DMS53 treated with DMSO at 0.1 percent for 48 hours (cell line): ENCODE data around the gene INCA1.
"Not testable (repeated sequence)": the region's sequence is repeated elsewhere in the genome, so short reads cannot be mapped to it uniquely, and the experiment has no call there.

ENCODE experiments used
- DNase-seq: peaks from one replicate; lab custom pipeline; 2025; ENCODE audit not compliant: unreplicated experiment; lab: John Stamatoyannopoulos, UW

The INCA1 gene, protein sequence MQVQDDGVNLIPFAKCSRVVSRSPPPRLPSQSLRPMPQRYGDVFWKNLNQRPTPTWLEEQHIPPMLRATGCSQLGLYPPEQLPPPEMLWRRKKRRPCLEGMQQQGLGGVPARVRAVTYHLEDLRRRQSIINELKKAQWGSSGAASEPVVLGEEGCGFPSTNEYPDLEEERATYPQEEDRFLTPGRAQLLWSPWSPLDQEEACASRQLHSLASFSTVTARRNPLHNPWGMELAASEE

DNA sequence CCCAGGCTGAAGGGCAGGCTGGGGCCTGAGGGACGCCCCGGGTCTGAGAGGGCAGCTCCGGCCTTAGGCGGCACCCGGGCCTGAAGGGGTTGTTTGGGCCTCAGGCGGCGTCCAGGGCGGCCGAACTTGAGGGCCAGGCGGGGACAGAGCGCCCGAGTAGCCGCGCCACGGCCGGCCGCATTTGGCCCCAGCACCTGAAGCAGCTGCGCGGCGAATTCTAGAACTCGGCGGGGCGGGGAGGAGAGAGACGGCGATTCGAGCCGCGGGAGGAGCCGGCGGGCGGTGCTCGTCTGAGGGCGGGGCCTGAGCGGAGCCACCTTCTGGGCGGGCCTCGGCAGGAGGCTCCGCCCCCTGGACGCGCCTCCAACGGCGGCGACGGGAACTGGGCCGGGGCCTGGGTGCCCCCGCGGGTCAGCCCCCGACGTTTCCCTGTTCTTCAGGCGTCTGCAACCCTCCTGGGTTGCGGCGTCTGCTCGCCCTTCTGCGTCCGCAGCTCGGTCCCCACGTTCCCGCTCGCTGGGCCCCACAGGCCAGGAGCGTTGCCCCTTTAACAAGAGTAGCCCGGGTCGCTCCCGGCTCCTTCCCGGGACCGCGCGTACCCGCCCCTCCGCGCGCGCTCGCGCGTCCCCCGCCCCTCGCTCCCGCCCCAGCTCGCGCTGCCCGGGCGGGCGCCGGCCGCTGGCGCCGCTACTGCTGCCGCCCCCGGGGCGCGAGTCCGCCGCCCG, at the start of gene INCA1, which contains the start of gene KIF1C:
Gene INCA1 (minus strand): TSS at position 221 of the 725 bp plus-strand sequence. CDS start 3,085 bp downstream, outside the sequence.
Gene KIF1C (plus strand): TSS at position 649 of the 725 bp plus-strand sequence. CDS start 2,297 bp downstream, outside the sequence.
- DNase-seq = peak; percentile 49

GRCh38 chr17:5045496-5045895, 48.2 kb upstream of the INCA1 start:
- no peak for DNase-seq

DNA sequence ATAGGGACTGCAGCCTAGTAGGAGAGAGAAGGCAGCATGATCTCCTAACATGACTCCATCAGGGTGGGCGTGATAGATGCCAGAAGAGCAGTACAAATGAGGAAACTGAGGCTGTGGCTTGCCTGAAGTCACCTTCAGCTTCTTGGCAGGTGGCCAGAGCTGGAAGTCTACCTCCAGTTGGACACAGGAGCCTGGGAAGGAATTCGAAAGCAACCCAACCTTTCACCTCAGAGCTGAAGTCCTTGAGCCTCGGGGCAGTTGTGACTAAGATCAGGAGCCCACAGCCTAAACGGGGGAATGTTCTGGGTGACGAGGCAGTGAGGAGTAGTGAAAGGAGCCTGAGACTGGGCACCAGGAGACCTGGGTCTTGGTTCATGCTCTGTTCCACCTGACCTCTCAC, 47.3 kb upstream of the INCA1 start:
- no peak for DNase-seq

GRCh38 chr17:5043524-5043923, 46.2 kb upstream of the INCA1 start:
- DNase-seq = no peak

GRCh38 chr17:5042157-5043022, 45.1 kb upstream of the INCA1 start:
- DNase-seq = no peak

DNA sequence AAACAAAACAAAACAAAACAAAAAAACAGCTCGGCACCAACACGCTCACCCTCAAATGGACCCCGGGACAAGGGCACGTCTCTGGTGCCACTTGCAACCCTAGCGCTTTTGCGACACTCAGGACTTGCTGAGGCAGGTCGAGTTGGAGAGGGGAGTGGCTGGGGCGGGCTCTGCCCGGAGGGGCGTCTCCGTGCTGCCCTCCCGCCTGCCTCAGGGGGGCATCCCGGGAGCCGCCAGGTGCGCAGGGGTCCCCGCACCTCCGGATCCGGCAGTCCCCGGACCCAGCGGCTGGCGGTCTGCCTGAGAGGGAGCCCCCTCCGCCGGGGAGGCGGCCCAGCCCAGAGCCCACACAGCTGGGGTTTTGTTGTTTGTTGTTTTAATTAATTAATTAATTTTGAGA, 38.0 kb upstream of the INCA1 start, which contains the start of gene SLC52A1:
Gene SLC52A1 (minus strand): TSS at position 112 of the 400 bp plus-strand sequence. CDS start 820 bp downstream, outside the sequence.
- no peak for DNase-seq

- DNase-seq = no peak
These were observed 37.3 kb upstream of the INCA1 start for GRCh38 chr17:5034651-5035050.

DNA sequence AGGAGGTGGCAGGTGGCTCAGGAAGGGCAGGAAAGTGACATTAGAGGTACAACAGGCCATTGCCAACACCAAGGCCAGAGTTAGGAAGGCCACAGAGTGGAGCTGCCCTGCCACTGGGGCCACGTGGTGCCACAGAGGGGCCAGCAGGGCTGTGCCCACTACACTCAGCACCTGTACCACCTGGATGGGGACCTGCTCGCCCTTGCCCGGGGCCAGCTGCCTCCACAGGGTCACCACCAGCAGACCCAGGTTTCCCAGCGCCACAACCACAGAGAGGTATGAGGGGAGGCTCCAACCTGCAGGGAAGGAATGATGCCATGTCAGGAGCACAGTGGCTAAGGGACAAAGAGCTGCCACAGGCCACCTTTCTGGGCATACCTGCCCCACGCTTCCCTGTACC, 36.7 kb upstream of the INCA1 start:
- DNase-seq = no peak

DNA sequence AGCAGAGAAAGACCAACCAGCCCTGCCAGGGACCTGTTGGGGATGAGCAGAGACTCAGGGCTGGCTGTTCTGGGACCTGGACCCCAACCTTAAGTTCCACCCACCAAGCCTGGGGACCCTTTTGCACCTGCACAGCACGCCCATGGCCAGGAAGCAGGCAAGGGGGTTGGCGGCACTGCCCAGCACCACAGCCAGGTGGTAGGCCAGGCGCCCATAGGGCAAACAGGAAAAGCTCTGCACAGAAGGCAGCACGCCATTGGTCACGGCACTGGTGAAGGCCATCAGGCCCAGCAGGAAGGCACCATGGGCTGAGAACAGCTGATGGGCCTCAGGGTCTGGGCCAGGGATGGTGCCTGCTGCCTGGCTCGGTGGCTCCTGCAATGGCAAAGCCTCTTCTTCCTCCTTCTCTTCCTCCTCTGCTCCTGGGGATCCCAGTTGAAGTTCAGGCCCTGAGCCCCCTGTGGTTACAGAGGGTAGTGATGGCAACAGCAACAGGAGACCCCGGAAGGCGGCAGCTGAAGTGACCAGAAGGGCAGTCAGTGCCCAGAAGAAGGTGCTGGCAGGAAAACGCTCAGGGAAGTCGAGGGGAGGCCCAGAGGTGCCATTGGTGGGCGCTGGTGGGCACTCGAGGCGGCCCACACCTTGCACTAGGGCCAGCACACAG, 36.2 kb upstream of the INCA1 start:
- DNase-seq = no peak

DNA sequence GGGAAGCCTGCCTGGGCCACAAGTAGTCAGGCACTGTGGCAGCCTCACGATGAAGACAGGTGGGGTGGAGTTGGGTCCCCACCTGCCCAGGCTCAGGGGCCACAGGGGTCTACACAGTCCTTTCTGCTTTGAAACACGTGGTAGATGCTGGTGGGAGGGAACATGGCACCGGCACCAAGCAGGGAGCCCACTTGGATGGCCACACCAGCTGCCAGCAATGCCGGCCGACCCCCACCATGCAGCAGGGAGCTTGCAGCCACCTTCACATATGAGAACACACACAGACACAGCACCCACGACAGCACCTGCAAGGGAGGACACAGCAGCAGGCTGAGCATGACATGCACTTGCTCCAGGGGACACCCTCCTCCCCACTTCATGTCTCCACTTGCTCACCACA, 35.5 kb upstream of the INCA1 start:
- no peak for DNase-seq

GRCh38 chr17:5031365-5032082, 34.2 kb upstream of the INCA1 start:
- DNase-seq = peak; percentile 23

- not testable (repeated sequence) for DNase-seq
These were observed 32.8 kb upstream of the INCA1 start for GRCh38 chr17:5030168-5030567.

DNA sequence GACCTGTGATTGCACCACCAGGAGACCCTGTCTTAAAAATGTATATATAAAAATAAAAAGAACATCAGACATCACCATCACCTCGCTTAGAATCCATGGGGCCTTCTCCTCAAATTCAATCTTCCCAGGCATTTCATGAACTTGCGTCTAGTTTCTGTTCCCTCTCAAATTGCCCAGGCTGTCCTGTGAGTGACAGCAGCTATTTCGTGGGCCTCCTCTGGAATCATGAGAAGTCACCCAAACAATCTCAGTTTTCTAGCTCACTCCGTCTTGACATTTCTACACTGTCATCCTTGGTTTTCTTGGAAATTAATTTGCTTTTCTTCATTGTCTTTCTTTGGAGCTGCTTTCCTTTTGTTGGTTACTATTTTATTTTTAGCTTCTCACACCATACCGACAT, 30.6 kb upstream of the INCA1 start:
- no peak for DNase-seq

GRCh38 chr17:5027299-5027698, 30.0 kb upstream of the INCA1 start:
- no peak for DNase-seq

- no peak for DNase-seq
These were observed 27.3 kb upstream of the INCA1 start for GRCh38 chr17:5024604-5025003.

GRCh38 chr17:5023588-5024147, 26.3 kb upstream of the INCA1 start:
- no peak for DNase-seq

DNA sequence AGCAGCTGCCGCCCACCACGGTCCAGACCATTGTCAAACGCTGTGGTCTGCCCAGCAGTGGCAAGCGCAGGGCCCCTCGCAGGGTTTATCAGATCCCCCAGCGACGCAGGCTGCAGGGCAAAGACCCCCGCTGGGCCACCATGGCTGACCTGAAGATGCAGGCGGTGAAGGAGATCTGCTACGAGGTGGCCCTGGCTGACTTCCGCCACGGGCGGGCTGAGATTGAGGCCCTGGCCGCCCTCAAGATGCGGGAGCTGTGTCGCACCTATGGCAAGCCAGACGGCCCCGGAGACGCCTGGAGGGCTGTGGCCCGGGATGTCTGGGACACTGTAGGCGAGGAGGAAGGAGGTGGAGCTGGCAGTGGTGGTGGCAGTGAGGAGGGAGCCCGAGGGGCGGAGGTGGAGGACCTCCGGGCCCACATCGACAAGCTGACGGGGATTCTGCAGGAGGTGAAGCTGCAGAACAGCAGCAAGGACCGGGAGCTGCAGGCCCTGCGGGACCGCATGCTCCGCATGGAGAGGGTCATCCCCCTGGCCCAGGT, 24.9 kb upstream of the INCA1 start:
- no peak for DNase-seq

DNA sequence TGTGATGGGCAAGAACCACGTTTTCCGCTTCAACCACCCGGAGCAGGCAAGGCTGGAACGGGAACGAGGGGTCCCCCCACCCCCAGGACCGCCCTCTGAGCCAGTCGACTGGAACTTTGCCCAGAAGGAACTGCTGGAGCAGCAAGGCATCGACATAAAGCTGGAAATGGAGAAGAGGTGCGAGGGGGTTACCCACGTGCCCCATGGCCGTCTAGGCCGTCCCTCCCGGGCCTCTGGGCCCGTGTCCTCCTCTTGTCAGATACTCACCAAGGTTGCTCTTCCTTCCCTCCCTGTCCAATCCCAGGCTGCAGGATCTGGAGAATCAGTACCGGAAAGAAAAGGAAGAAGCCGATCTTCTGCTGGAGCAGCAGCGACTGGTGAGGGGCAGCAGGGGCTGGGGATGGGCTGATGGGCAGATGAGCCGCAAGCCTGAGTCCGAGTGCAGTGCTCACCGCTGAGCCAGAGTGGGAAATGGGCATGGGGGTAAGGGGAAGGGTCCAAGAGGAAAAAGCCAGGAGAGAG, 23.2 kb upstream of the INCA1 start:
- DNase-seq = no peak

GRCh38 chr17:5019475-5019956, 22.2 kb upstream of the INCA1 start:
- no peak for DNase-seq
